Measurements from ENCODE around the gene ZNF324. TPM values are rescaled to one million over a fixed set of nuclear protein-coding genes. Genes with fewer than 3 reads are reported as not detected.
"Not testable (repeated sequence)": the region's sequence is repeated elsewhere in the genome, so short reads cannot be mapped to it uniquely, and the experiment has no call there.

ZNF324 gene
- total RNA-seq: 10 to 100 TPM; 16.1 to 18.0 (median 16.4) TPM

DNA sequence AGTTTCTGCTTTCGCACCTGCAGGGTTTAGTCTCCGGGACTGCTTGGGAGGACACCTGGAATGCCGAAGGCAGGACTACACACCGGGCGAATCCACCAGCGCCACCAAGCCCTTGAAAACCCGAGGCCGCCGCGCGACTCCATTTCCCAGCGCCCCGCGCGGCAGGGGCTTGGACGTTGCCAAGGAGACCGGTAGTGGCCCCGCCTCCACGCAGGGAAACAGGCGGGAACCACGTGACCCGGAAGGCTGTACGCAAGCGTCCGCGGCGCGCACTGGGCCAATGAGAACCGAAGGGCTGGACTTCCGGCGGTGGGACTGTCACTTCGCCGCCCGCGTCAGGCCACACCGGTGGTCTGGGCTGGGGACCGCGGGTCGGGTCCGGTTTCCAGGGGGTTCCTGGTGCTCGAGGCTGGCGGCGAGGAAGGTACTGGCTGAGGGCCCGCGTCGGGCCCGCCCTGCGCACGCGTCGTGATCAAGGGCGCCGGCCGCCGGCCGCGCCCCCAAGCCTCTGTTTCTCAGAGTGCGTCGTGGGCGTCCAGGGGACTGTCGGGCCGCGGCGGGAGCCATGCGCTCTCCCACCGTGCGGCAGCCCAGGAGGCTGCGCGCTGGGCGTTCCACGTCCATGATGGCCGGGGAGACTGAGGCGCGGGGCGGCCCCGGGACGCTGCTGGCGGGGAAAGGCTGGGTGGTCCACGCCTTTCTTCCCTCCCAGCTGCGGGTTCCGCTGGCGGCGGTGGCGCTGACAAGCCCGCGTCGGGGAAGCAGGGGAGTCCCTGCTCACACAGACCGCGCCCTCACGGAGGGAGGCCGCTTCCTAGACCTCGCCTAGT lies at the start of gene ZNF324:
Gene ZNF324, plus strand, starts transcription at position 321 of the 830 bp plus-strand sequence. CDS start 2,106 bp downstream, outside the sequence.
- Mint-ChIP-seq H3K9me3 (no peaks in the 10 kb centered on the region), H3K4me1 (ENCODE audit: low read depth) (peaks cover 17% of the 10 kb centered on the region), H3K4me3 (peak within 1 kb of the TSS; percentile 88), H3K27me3 (ENCODE audit: low read depth) (no peaks in the 10 kb centered on the region), H3K36me3 (ENCODE audit: insufficient read depth) (peaks cover 3% of the 10 kb centered on the region)
- ATAC-seq (peak; percentile 95 to 97), DNase-seq (peak; percentile 96)

DNA sequence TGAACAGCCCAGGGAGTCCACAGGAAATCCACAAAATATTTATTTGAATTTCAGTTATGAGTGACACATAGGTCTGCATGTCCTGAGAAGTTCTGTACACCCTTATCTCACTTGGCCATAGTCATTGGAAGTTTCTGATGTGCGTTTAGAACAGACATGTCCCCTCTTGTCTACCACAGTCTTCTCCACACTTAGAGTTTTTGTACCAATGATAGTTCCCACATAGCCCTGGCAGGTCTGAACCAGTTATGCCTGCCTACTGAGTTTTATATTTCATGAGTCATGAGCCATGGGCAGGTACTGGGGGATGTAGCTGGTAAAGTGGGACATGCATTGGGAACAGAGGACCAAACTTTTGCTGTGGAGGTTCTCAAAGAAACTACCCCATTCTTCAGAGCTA lies 38.3 kb upstream of the ZNF324 start:
- peaks cover 12% of the 10 kb centered on the region for H3K36me3 Mint-ChIP-seq (ENCODE audit: insufficient read depth)
- H3K27me3 Mint-ChIP-seq (ENCODE audit: low read depth): no peaks in the 10 kb centered on the region
- peaks cover 45% of the 10 kb centered on the region for H3K9me3 Mint-ChIP-seq
- DNase-seq (no peak), ATAC-seq (no peak)
- no peaks in the 10 kb centered on the region for H3K4me1 Mint-ChIP-seq (ENCODE audit: low read depth)
- no peak overlapping the region for H3K4me3 Mint-ChIP-seq

DNA sequence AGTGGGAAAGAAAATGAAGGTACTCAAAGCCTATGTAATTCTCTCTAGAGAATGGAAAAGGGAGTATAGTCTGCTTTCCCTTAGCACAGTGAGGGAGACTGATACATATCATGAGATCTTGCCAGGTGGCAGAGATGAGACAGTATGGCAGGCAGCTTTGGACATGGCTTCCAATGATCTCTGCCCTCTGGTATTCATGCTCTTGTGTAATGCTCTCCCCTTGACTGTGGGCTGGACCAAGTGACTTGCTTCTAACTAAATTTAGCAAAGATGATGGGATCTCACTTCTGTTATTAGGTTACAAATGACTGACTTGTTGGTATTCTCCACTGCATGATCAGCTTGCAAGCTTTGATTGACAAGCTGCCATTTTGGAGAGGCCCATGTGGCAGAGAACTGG lies 37.1 kb upstream of the ZNF324 start:
- Mint-ChIP-seq H3K27me3 (ENCODE audit: low read depth) (no peaks in the 10 kb centered on the region), H3K9me3 (peaks cover 50% of the 10 kb centered on the region), H3K4me3 (no peak overlapping the region), H3K4me1 (ENCODE audit: low read depth) (no peaks in the 10 kb centered on the region), H3K36me3 (ENCODE audit: insufficient read depth) (peaks cover 22% of the 10 kb centered on the region)
- no peak for DNase-seq
- ATAC-seq: no peak

DNA sequence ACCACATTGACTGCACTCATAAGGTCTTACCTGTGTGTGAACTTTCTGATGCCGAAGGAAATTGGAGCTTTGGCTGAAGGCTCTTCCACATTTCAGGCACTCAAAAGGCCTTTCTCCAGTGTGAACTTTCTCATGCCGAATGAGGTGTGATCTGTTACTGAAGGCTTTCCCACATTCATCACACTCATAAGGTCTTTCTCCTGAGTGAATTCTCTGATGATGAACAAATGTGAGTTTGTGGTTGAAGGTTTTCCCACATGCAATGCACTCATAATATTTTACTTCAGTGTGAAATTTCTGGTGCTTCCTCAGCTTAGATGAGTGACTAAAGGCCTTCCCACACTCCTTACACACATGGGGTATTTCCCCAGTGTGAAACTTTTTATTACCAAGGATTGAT lies 32.7 kb upstream of the ZNF324 start:
- H3K27me3 Mint-ChIP-seq (ENCODE audit: low read depth): no peaks in the 10 kb centered on the region
- H3K9me3 Mint-ChIP-seq: peaks cover 47% of the 10 kb centered on the region
- H3K4me1 Mint-ChIP-seq (ENCODE audit: low read depth): peaks cover 7% of the 10 kb centered on the region
- no peak for ATAC-seq
- peaks cover 57% of the 10 kb centered on the region for H3K36me3 Mint-ChIP-seq (ENCODE audit: insufficient read depth)
- H3K4me3 Mint-ChIP-seq: no peak overlapping the region
- DNase-seq: no peak

DNA sequence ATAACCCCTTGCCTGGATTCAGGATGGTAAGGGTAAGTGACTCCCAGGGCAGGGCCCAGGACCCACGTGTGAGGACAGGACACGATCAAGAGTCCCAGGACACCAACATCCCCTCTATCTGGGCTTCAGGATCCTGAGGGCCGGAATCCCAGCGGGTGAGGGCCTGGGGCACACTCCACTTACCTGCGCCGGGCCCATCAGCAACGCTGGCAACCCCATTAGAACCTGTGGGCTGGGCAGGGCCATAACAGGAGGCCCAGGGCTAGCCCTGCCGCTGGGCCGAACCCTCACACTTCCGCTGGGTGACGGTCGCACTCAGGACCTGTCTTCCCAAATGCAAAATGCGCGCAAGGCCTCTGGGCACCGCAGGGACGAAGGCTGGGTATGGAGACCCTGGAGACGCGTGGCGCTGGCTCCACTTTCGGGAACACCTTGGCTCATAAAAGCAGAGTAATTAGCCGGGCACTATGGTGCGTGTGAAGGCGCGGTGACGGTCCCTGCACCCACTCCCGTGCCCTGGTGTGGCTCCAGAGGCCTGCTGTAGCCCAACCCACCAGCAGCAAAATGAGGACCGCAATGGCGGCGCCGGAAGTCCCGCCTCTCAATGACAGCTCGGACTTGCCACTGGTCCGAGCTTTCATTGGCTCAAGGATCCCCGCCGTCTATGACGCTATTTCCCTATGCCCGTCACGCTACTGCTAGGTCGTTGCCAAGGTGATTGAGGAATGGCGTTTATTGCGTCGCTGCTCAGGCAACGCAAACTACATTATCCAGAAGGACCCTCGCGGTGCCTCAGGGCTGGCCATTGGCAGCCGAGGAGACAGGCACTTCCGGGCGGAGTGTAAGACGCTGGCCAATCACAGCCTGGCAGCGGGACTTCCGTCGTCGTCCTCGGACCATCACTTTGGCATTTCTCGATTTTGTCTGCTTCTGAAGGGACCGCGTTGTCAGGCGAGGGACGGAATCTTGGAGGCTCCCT lies 27.0 kb upstream of the ZNF324 start, which contains the start of gene ZNF132:
Gene ZNF132, minus strand, starts transcription at position 578 of the 979 bp plus-strand sequence. Its CDS starts 332 bp downstream, at position 246.
- Mint-ChIP-seq H3K9me3 (peaks cover 35% of the 10 kb centered on the region), H3K4me1 (ENCODE audit: low read depth) (peaks cover 28% of the 10 kb centered on the region), H3K36me3 (ENCODE audit: insufficient read depth) (peaks cover 42% of the 10 kb centered on the region), H3K4me3 (peak within 1 kb of the TSS; percentile 94), H3K27me3 (ENCODE audit: low read depth) (no peaks in the 10 kb centered on the region)
- peak; percentile 90 for DNase-seq
- peak; percentile 99 to 100 for ATAC-seq

GRCh38 chr19:58440556-58440955 lies 26.3 kb upstream of the ZNF324 start:
- Mint-ChIP-seq H3K4me1 (ENCODE audit: low read depth) (peaks cover 28% of the 10 kb centered on the region), H3K9me3 (peaks cover 29% of the 10 kb centered on the region), H3K36me3 (ENCODE audit: insufficient read depth) (peaks cover 36% of the 10 kb centered on the region), H3K4me3 (peak overlapping the region; percentile 94), H3K27me3 (ENCODE audit: low read depth) (no peaks in the 10 kb centered on the region)
- DNase-seq: no peak
- no peak for ATAC-seq

- ATAC-seq, H3K4me3 Mint-ChIP-seq, DNase-seq: not testable (repeated sequence)
- Mint-ChIP-seq H3K9me3 (peaks cover 24% of the 10 kb centered on the region), H3K27me3 (ENCODE audit: low read depth) (peaks cover 14% of the 10 kb centered on the region), H3K4me1 (ENCODE audit: low read depth) (peaks cover 28% of the 10 kb centered on the region), H3K36me3 (ENCODE audit: insufficient read depth) (peaks cover 12% of the 10 kb centered on the region)
Measured at GRCh38 chr19:58442986-58443385, 23.9 kb upstream of the ZNF324 start.

GRCh38 chr19:58448860-58449259 lies 18.0 kb upstream of the ZNF324 start:
- peaks cover 11% of the 10 kb centered on the region for H3K9me3 Mint-ChIP-seq
- peaks cover 22% of the 10 kb centered on the region for H3K27me3 Mint-ChIP-seq (ENCODE audit: low read depth)
- ATAC-seq; H3K36me3 Mint-ChIP-seq (ENCODE audit: insufficient read depth); DNase-seq; H3K4me3 Mint-ChIP-seq: not testable (repeated sequence)
- peaks cover 19% of the 10 kb centered on the region for H3K4me1 Mint-ChIP-seq (ENCODE audit: low read depth)

DNA sequence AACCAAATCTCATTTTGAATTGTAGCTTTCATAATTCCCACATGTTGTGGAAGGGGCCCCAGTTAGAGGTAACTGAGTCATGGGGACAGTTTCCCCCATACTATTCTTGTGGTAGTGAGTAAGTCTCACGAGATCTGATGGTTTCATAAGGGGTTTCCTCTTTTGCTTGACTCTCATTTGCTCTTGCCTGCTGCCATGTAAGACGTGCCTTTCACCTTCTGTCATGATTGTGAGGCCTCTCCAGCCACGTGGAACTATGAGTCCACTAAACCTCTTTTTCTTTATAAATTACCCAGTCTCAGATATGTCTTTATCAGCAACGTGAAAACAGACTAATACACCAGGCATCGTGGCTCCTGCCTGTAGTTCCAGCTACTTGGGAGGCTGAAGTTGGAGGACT lies 16.9 kb upstream of the ZNF324 start:
- not testable (repeated sequence) for DNase-seq; H3K36me3 Mint-ChIP-seq (ENCODE audit: insufficient read depth); H3K4me3 Mint-ChIP-seq; ATAC-seq
- H3K4me1 Mint-ChIP-seq (ENCODE audit: low read depth): peaks cover 19% of the 10 kb centered on the region
- peaks cover 11% of the 10 kb centered on the region for H3K9me3 Mint-ChIP-seq
- peaks cover 22% of the 10 kb centered on the region for H3K27me3 Mint-ChIP-seq (ENCODE audit: low read depth)

DNA sequence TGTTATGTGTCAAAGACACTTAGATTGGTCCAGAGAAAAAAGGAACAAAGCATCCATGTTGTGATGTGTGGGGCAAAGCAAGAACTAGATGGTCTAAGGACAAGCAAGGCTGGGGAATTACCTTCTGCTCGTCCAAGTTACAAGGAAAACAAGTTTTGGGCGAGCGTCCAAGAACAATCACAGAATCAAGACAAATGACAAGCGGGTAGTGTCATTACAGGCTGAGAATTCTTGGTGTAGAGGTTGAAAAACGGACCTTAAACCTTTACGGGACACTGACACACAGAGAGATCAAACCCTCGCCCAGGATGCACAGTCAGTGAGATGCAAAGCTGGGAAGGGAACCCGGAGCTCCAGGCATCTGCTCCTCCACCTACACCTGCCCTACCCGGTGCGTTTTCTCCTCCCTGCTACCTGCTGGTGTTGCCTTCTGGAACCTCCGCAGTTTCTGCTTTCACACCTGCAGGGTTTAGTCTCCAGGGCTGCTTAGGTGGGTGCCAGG lies 16.0 kb upstream of the ZNF324 start:
- DNase-seq: no peak
- Mint-ChIP-seq H3K27me3 (ENCODE audit: low read depth) (peaks cover 22% of the 10 kb centered on the region), H3K9me3 (peaks cover 11% of the 10 kb centered on the region), H3K4me1 (ENCODE audit: low read depth) (peaks cover 19% of the 10 kb centered on the region), H3K4me3 (peak overlapping the region; percentile 84), H3K36me3 (ENCODE audit: insufficient read depth) (peaks cover 6% of the 10 kb centered on the region)
- ATAC-seq: peak in 1 of 2 donors; percentile 2

- peak within 1 kb of the TSS; percentile 84 for H3K4me3 Mint-ChIP-seq
- H3K36me3 Mint-ChIP-seq (ENCODE audit: insufficient read depth): peaks cover 6% of the 10 kb centered on the region
- H3K4me1 Mint-ChIP-seq (ENCODE audit: low read depth): peaks cover 19% of the 10 kb centered on the region
- H3K27me3 Mint-ChIP-seq (ENCODE audit: low read depth): peaks cover 18% of the 10 kb centered on the region
- ATAC-seq (peak; percentile 97 to 98), DNase-seq (peak; percentile 95)
- H3K9me3 Mint-ChIP-seq: peaks cover 11% of the 10 kb centered on the region
Measured at GRCh38 chr19:58451358-58452101, 15.3 kb upstream of the ZNF324 start, which contains the start of gene ZNF324B. Gene ZNF324B (plus strand): TSS chr19:58451622. CDS start chr19:58453702, 2,080 bp downstream.

- ATAC-seq: no peak
Measured at GRCh38 chr19:58453743-58454142, 13.1 kb upstream of the ZNF324 start.

DNA sequence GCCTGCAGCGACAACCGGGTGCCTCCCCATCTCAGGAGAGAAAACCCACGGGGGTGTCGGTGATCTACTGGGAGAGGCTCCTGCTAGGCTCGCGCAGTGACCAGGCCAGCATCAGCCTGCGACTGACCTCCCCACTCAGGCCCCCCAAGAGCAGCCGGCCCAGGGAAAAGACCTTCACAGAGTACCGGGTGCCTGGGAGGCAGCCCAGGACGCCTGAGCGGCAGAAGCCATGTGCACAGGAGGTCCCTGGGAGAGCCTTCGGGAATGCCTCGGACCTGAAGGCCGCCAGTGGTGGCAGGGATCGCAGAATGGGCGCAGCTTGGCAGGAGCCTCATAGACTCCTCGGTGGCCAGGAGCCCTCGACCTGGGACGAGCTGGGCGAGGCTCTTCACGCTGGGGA lies 11.6 kb upstream of the ZNF324 start:
- no peaks in the 10 kb centered on the region for H3K9me3 Mint-ChIP-seq
- peaks cover 10% of the 10 kb centered on the region for H3K36me3 Mint-ChIP-seq (ENCODE audit: insufficient read depth)
- H3K4me1 Mint-ChIP-seq (ENCODE audit: low read depth): peaks cover 18% of the 10 kb centered on the region
- no peak for ATAC-seq
- DNase-seq: no peak
- H3K4me3 Mint-ChIP-seq: no peak overlapping the region
- peaks cover 2% of the 10 kb centered on the region for H3K27me3 Mint-ChIP-seq (ENCODE audit: low read depth)

More at GRCh38 chr19:58453743-58454142, 13.1 kb upstream of the ZNF324 start:
- Mint-ChIP-seq H3K27me3 (ENCODE audit: low read depth) (peaks cover 5% of the 10 kb centered on the region), H3K4me3 (peak overlapping the region; percentile 60), H3K9me3 (peaks cover 5% of the 10 kb centered on the region), H3K4me1 (ENCODE audit: low read depth) (peaks cover 19% of the 10 kb centered on the region), H3K36me3 (ENCODE audit: insufficient read depth) (peaks cover 10% of the 10 kb centered on the region)
- DNase-seq: no peak

All from activated T-cell treated with anti-CD3 and anti-CD28 coated beads, Interleukin-2, amount 50 U/mL, for 4 hours (primary cell).